HCT116 (cell line): ENCODE results near the gene APBB2. TPM values are rescaled to one million over a fixed set of nuclear protein-coding genes. Genes with fewer than 3 reads are reported as not detected.

ENCODE experiments used
- ATAC-seq: fragments of 200-7000 bp; cut with Tn5 transposase; 2 replicates; pipeline ENCODE4 v1.9.1; 2020; ENCODE audit warnings: mild to moderate bottlenecking, moderate library complexity
- BruUV-seq: library from RNA; stranded (reverse); fragments of 400-500 nt; replicated peaks from 2 replicates; lab custom pipeline; 2021; lab: Mats Ljungman, UMichigan
- CTCF ChIA-PET: fragments of 300-600 bp; sonication (Branson Sonifier 250); formaldehyde crosslinking; loops from one replicate; lab custom pipeline; 2021; ENCODE audit warnings: antibody characterized with exemption; lab: Charles Lee
- POLR2A ChIA-PET: fragments of 300-600, 350-600 bp; sonication (Branson Sonifier 250); formaldehyde crosslinking; loops from one replicate; lab custom pipeline; 2021; ENCODE audit warnings: antibody characterized with exemption; lab: Charles Lee
- RAD21 ChIA-PET, 2 experiments: fragments of 300-600 bp; sonication (Branson Sonifier 250); formaldehyde crosslinking; loops; one replicate each; lab custom pipeline; 2023; ENCODE audit warnings: low total read pairs in 2 of 2; ENCODE audit not compliant: uncharacterized antibody in 2 of 2, unreplicated experiment in 2 of 2, low non-redundant PET in 1 of 2; lab: Charles Lee
- DNase-seq: peaks from one replicate; pipeline ENCODE4 v3.0.0-alpha.2; 2010; ENCODE audit warnings: low read depth, low spot score
- H2AFZ ChIP-seq: fragments of 200-600 bp; shearing (Covaris generic), sonication (generic); 2 replicates; pipeline ENCODE4 v1.6.1; 2017; ENCODE audit warnings: low read depth, mixed run types, mixed read lengths, antibody characterized with exemption, low read length; ENCODE audit not compliant: poor library complexity, severe bottlenecking
- H3K27ac ChIP-seq: 2 replicates; pipeline ENCODE4 v1.5.1; 2012; ENCODE audit warnings: low read depth, low read length
- H3K27me3 ChIP-seq: fragments of 200-600 bp; sonication (generic); 2 replicates; pipeline ENCODE4 v1.6.1; 2016; ENCODE audit warnings: mixed run types, low read length, mixed read lengths; ENCODE audit not compliant: insufficient read depth
- H3K36me3 ChIP-seq, 2 experiments: fragments of 200-500 bp in 1 of 2; fragments of 200-600 bp in 1 of 2; sonication (Bioruptor generic) in 1 of 2; sonication (generic) in 1 of 2; 2 replicates each; pipeline versions ENCODE4 v1.5.1 to v1.6.1; 2014 to 2016; ENCODE audit warnings: low read length in 2 of 2, inconsistent platforms in 1 of 2, mixed read lengths in 1 of 2, mixed run types in 1 of 2; ENCODE audit not compliant: insufficient read depth in 2 of 2, control insufficient read depth in 1 of 2
- H3K4me1 ChIP-seq, 2 experiments: fragments of 200-600 bp in 1 of 2; sonication (generic) in 1 of 2; 2 replicates each; pipeline versions ENCODE4 v1.5.1 to v1.6.1; 2012 to 2017; ENCODE audit warnings: low read length in 2 of 2, inconsistent platforms in 1 of 2, mild to moderate bottlenecking in 1 of 2, mixed read lengths in 1 of 2, mixed run types in 1 of 2, moderate library complexity in 1 of 2; ENCODE audit not compliant: insufficient read depth in 2 of 2, control insufficient read depth in 1 of 2
- H3K4me2 ChIP-seq: fragments of 200-600 bp; sonication (generic); 2 replicates; pipeline ENCODE4 v1.6.1; 2017; ENCODE audit warnings: mixed run types, low read length, mixed read lengths
- H3K4me3 ChIP-seq, 2 experiments: fragments of 200-600 bp in 1 of 2; sonication (generic) in 1 of 2; replicated peaks in 1 of 2; 2 replicates each; pipeline ENCODE4 v1.5.1; 2011 to 2016; ENCODE audit warnings: low read length in 2 of 2, control low read depth in 1 of 2, low read depth in 1 of 2, mild to moderate bottlenecking in 1 of 2, mixed read lengths in 1 of 2, mixed run types in 1 of 2
- H3K79me2 ChIP-seq: fragments of 200-600 bp; sonication (generic); 2 replicates; pipeline ENCODE4 v1.6.1; 2017; ENCODE audit warnings: mild to moderate bottlenecking, mixed run types, low read length, moderate library complexity, mixed read lengths; ENCODE audit not compliant: insufficient read depth
- H3K9ac ChIP-seq: fragments of 200-600 bp; sonication (generic); 2 replicates; pipeline ENCODE4 v1.6.1; 2016; ENCODE audit warnings: low read length, mixed read lengths
- H3K9me2 ChIP-seq: fragments of 200-600 bp; sonication (generic), shearing (Covaris generic); 2 replicates; pipeline ENCODE4 v1.6.1; 2017; ENCODE audit warnings: mixed run types, mild to moderate bottlenecking, moderate library complexity; ENCODE audit not compliant: insufficient read depth
- H3K9me3 ChIP-seq, 2 experiments: fragments of 200-500 bp in 1 of 2; fragments of 200-600 bp in 1 of 2; sonication (Bioruptor generic) in 1 of 2; sonication (generic) in 1 of 2; 2 replicates each; pipeline ENCODE4 v1.6.1; 2014 to 2017; ENCODE audit warnings: low read length in 2 of 2, mixed read lengths in 2 of 2, inconsistent platforms in 1 of 2, low read depth in 1 of 2, mild to moderate bottlenecking in 1 of 2, mixed run types in 1 of 2, moderate library complexity in 1 of 2; ENCODE audit not compliant: control insufficient read depth in 1 of 2, insufficient read depth in 1 of 2
- H4K20me1 ChIP-seq: fragments of 200-600 bp; sonication (generic), shearing (Covaris generic); 2 replicates; pipeline ENCODE4 v1.6.1; 2017; ENCODE audit warnings: mixed run types, mild to moderate bottlenecking, moderate library complexity; ENCODE audit not compliant: insufficient read depth
- ELF1 ChIP-seq: IDR thresholded peaks from 2 replicates; pipeline ENCODE4 v1.6.1; 2012; ENCODE audit warnings: low read depth, borderline replicate concordance
- EZH2 ChIP-seq: fragments of 200-600 bp; sonication (generic); IDR thresholded peaks from 2 replicates; pipeline ENCODE4 v1.6.1; 2017; ENCODE audit warnings: antibody characterized with exemption, mixed run types
- EZH2phosphoT487 ChIP-seq: fragments of 200-600 bp; IDR thresholded peaks from 2 replicates; pipeline ENCODE4 v1.6.1; 2018; ENCODE audit warnings: antibody characterized with exemption, borderline replicate concordance
- FOSL1 ChIP-seq: IDR thresholded peaks from 2 replicates; pipeline ENCODE4 v1.6.1; 2012; ENCODE audit warnings: low read depth
- JUND ChIP-seq: IDR thresholded peaks from 2 replicates; pipeline ENCODE4 v1.6.1; 2012
- POLR2A ChIP-seq: IDR thresholded peaks from 2 replicates; pipeline ENCODE4 v1.7.0; 2011; ENCODE audit warnings: borderline replicate concordance; ENCODE audit not compliant: insufficient read depth, insufficient read length; ENCODE audit errors: extremely low read depth
- POLR2AphosphoS5 ChIP-seq: IDR thresholded peaks from 2 replicates; pipeline ENCODE4 v1.6.1; 2011; ENCODE audit warnings: mild to moderate bottlenecking, low read depth, low read length, moderate library complexity
- RAD21 ChIP-seq: IDR thresholded peaks from 2 replicates; pipeline ENCODE4 v1.6.1; 2012; ENCODE audit warnings: low read depth, mild to moderate bottlenecking
- SP1 ChIP-seq: IDR thresholded peaks from 2 replicates; pipeline ENCODE4 v1.6.1; 2012; ENCODE audit warnings: low read depth
- TCF7L2 ChIP-seq: IDR thresholded peaks from 2 replicates; pipeline ENCODE4 v1.7.0; 2011; ENCODE audit warnings: borderline replicate concordance, inconsistent platforms; ENCODE audit not compliant: insufficient read depth, insufficient read length; ENCODE audit errors: extremely low read depth
- YY1 ChIP-seq: IDR thresholded peaks from 2 replicates; pipeline ENCODE4 v1.6.1; 2011; ENCODE audit warnings: low read length, low read depth, moderate library complexity, mild to moderate bottlenecking; ENCODE audit not compliant: insufficient replicate concordance; ENCODE audit errors: extremely low read depth
- ZNF274 ChIP-seq: fragments of 200-500 bp; sonication (Bioruptor generic); IDR thresholded peaks from 2 replicates; pipeline ENCODE4 v1.6.1; 2014; ENCODE audit warnings: mild to moderate bottlenecking, low read depth, low read length, inconsistent platforms
- intact Hi-C: fragments of 100-400 bp; cut with micrococcal nuclease; formaldehyde crosslinking; loops from 2 replicates; pipeline ENCODE4 v1.10.0; 2022
- total RNA-seq: library from RNA; stranded (reverse); gene quantifications from one replicate; pipeline ENCODE4 v1.2.1, GENCODE V29; 2021; ENCODE audit not compliant: unreplicated experiment
- TF ChIP-seq, protein P1 (sequence below): IDR thresholded peaks from 2 replicates; pipeline ENCODE4 v1.6.1; 2012
- TF ChIP-seq, protein P2 (sequence below): IDR thresholded peaks from 2 replicates; pipeline ENCODE4 v1.6.1; 2012

APBB2 gene
- total RNA-seq, 1 experiment from 2014 or later, result 72.5 TPM

DNA sequence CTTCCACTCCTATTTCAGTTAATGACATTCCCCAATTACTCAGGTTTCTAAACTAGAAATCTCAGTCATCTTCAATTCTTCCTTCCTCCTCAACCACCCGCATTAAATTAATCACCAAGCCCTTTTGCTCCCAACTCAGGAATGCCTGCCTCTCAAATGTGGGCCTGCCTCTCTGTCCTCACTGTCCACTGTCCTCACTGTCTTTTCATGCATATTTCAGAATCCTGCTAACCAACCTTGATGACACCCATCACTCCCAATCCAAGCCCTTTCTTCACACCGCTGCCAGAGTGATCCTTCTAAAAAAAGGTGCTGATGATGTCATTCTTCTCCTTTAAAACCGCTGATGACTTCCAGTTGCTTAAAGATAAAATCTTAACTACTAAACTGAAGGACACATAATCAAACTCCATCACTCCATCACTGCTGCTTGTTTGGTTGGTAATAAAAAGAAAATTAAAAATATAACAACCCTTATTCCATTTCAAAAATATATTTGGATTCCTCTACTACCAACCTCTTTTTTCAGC is 5.1 kb upstream of the APBB2 start:
- Histone ChIP-seq H3K4me2 (no peak overlapping the region), H3K9ac (no peak overlapping the region), H3K79me2 (no peaks in the 10 kb centered on the region), H3K27me3 (no peaks in the 10 kb centered on the region), H2AFZ (peak overlapping the region; percentile 46), H3K4me1 (peaks cover 21 to 31% of the 10 kb centered on the region in 2 experiments), H3K4me3 (no peak overlapping the region), H3K27ac (no peak overlapping the region), H3K36me3 (no peaks in the 10 kb centered on the region), H3K9me3 (no peaks in the 10 kb centered on the region), H4K20me1 (no peaks in the 10 kb centered on the region), H3K9me2 (no peaks in the 10 kb centered on the region)
- DNase-seq, result no peak
- no peak for TF ChIP-seq TCF7L2
- no peak for TF ChIP-seq EZH2phosphoT487
- TF ChIP-seq, protein P1, sequence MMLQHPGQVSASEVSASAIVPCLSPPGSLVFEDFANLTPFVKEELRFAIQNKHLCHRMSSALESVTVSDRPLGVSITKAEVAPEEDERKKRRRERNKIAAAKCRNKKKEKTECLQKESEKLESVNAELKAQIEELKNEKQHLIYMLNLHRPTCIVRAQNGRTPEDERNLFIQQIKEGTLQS, result no peak
- no peak for TF ChIP-seq SP1
- TF ChIP-seq POLR2A, result no peak
- TF ChIP-seq ZNF274, result no peak
- no peak for TF ChIP-seq FOSL1
- no peak for TF ChIP-seq JUND
- TF ChIP-seq EZH2, result no peak
- TF ChIP-seq RAD21, result no peak
- TF ChIP-seq YY1, result no peak
- TF ChIP-seq ELF1, result no peak
- TF ChIP-seq POLR2AphosphoS5, result no peak
- TF ChIP-seq, protein P2, sequence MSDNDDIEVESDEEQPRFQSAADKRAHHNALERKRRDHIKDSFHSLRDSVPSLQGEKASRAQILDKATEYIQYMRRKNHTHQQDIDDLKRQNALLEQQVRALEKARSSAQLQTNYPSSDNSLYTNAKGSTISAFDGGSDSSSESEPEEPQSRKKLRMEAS, result no peak
- ChIA-PET RAD21 (no interaction called here), POLR2A (no interaction called here), CTCF (no interaction called here)
- intact Hi-C loops, result loop anchor here (10.0 kb wide), 1 partner anchor 485 kb away; no protein-coding TSS in a partner anchor
- BruUV-seq, result no TSS peak
- ATAC-seq, result no peak
